SK-N-SH (cell line): ENCODE data around the gene IDE. TPM values are rescaled to one million over a fixed set of nuclear protein-coding genes. Genes with fewer than 3 reads are reported as not detected.

Experiments
- CTCF ChIA-PET: fragments of 300-600, 350-600 bp; formaldehyde crosslinking; extraction: SDS; loops from one replicate; lab custom pipeline; 2021; lab: Yijun Ruan, JAX
- POLR2A ChIA-PET: fragments of 350-600 bp; sonication (Branson Sonifier 250); formaldehyde crosslinking; extraction: SDS; loops from one replicate; lab custom pipeline; 2020; ENCODE audit warnings: antibody characterized with exemption, inconsistent platforms; lab: Yijun Ruan, JAX
- DNase-seq: peaks from one replicate; pipeline ENCODE4 v3.0.0; 2012
- H2AFZ ChIP-seq: fragments of 200-600 bp; sonication (generic); 2 replicates; pipeline ENCODE4 v1.8.1; 2016; ENCODE audit warnings: antibody characterized with exemption, mild to moderate bottlenecking, low read depth
- H3F3A ChIP-seq: fragments of 200-600 bp; sonication (generic); replicated peaks from 2 replicates; pipeline ENCODE3; 2016; ENCODE audit warnings: antibody characterized with exemption, mild to moderate bottlenecking; ENCODE audit not compliant: insufficient read depth
- H3K27ac ChIP-seq, 2 experiments: fragments of 200-500 bp in 1 of 2; fragments of 200-600 bp in 1 of 2; sonication (Bioruptor generic) in 1 of 2; sonication (generic), shearing (Covaris generic) in 1 of 2; 2 replicates each; pipeline versions ENCODE4 v1.5.1 to v1.6.1; 2014 to 2016; ENCODE audit warnings: low read depth in 2 of 2, inconsistent platforms in 1 of 2, low read length in 1 of 2, mild to moderate bottlenecking in 1 of 2, mixed read lengths in 1 of 2
- H3K27me3 ChIP-seq: fragments of 200-600 bp; sonication (generic), shearing (Covaris generic); 2 replicates; pipeline ENCODE4 v1.6.1; 2016; ENCODE audit warnings: mixed run types; ENCODE audit not compliant: insufficient read depth
- H3K36me3 ChIP-seq, 2 experiments: fragments of 200-500 bp in 1 of 2; fragments of 200-600 bp in 1 of 2; sonication (Bioruptor generic) in 1 of 2; sonication (generic) in 1 of 2; replicated peaks in 1 of 2; 2 replicates each; pipeline versions ENCODE3 to v1.5.1; 2014 to 2016; ENCODE audit warnings: low read length in 1 of 2, mild to moderate bottlenecking in 1 of 2; ENCODE audit not compliant: insufficient read depth in 2 of 2, control insufficient read depth in 1 of 2
- H3K4me1 ChIP-seq, 2 experiments: fragments of 200-500 bp in 1 of 2; fragments of 200-600 bp in 1 of 2; sonication (Bioruptor generic) in 1 of 2; sonication (generic), shearing (Covaris generic) in 1 of 2; 2 replicates each; pipeline versions ENCODE4 v1.5.1 to v1.6.1; 2014 to 2016; ENCODE audit warnings: low read depth in 1 of 2, low read length in 1 of 2, mixed run types in 1 of 2; ENCODE audit not compliant: insufficient read depth in 2 of 2, control insufficient read depth in 1 of 2
- H3K4me2 ChIP-seq: fragments of 200-600 bp; sonication (generic), shearing (Covaris generic); 2 replicates; pipeline ENCODE4 v1.6.1; 2017; ENCODE audit warnings: mixed run types
- H3K4me3 ChIP-seq, 2 experiments: fragments of 200-500 bp in 1 of 2; fragments of 200-600 bp in 1 of 2; sonication (Bioruptor generic) in 1 of 2; sonication (generic), shearing (Covaris generic) in 1 of 2; 2 replicates each; pipeline versions ENCODE4 v1.5.1 to v1.8.1; 2014 to 2016; ENCODE audit warnings: low read depth in 2 of 2, inconsistent platforms in 1 of 2, low read length in 1 of 2, mild to moderate bottlenecking in 1 of 2, mixed read lengths in 1 of 2, moderate library complexity in 1 of 2
- H3K79me2 ChIP-seq: fragments of 200-600 bp; sonication (generic); 2 replicates; pipeline ENCODE4 v1.8.1; 2017; ENCODE audit warnings: mild to moderate bottlenecking; ENCODE audit not compliant: insufficient read depth
- H3K9ac ChIP-seq: fragments of 200-600 bp; sonication (generic); 2 replicates; pipeline ENCODE4 v1.6.1; 2017; ENCODE audit warnings: mixed run types
- H3K9me2 ChIP-seq: fragments of 200-600 bp; sonication (generic); 2 replicates; pipeline ENCODE4 v1.6.1; 2017; ENCODE audit warnings: mixed run types
- H3K9me3 ChIP-seq: fragments of 200-600 bp; sonication (generic); 2 replicates; pipeline ENCODE4 v1.6.1; 2017; ENCODE audit warnings: mixed run types, mild to moderate bottlenecking, moderate library complexity
- H4K20me1 ChIP-seq: fragments of 200-600 bp; sonication (generic); 2 replicates; pipeline ENCODE4 v1.6.1; 2017; ENCODE audit warnings: mild to moderate bottlenecking, mixed run types; ENCODE audit not compliant: insufficient read depth
- EP300 ChIP-seq, 2 experiments: IDR thresholded peaks; 2 replicates each; pipeline versions ENCODE4 v1.4.0 to v1.6.1; 2012; ENCODE audit warnings: borderline replicate concordance in 1 of 2, low read depth in 1 of 2, low read length in 1 of 2
- FOXM1 ChIP-seq: IDR thresholded peaks from 2 replicates; pipeline ENCODE4 v1.4.0; 2012; ENCODE audit warnings: low read depth, mild to moderate bottlenecking
- GATA2 ChIP-seq: sonication (generic); formaldehyde crosslinking; IDR thresholded peaks from 2 replicates; pipeline ENCODE4 v1.5.0; 2020; ENCODE audit warnings: mild to moderate bottlenecking, missing genetic modification reagents
- JUND ChIP-seq: IDR thresholded peaks from 2 replicates; pipeline ENCODE4 v1.4.0; 2012
- MEF2A ChIP-seq: IDR thresholded peaks from 2 replicates; pipeline ENCODE4 v1.4.0; 2012; ENCODE audit warnings: low read depth, borderline replicate concordance
- MXI1 ChIP-seq: IDR thresholded peaks from 2 replicates; pipeline ENCODE4 v1.6.1; 2012; ENCODE audit warnings: mild to moderate bottlenecking, low read depth, low read length, improper control_type of control experiment
- NRF1 ChIP-seq: IDR thresholded peaks from 2 replicates; pipeline ENCODE4 v1.6.1; 2012; ENCODE audit warnings: low read depth, mild to moderate bottlenecking, low read length
- POLR2AphosphoS5 ChIP-seq: IDR thresholded peaks from 2 replicates; pipeline ENCODE4 v1.6.1; 2012; ENCODE audit warnings: low read depth, low read length
- RAD21 ChIP-seq: IDR thresholded peaks from 2 replicates; pipeline ENCODE4 v1.6.1; 2012; ENCODE audit warnings: mild to moderate bottlenecking, low read length
- RFX5 ChIP-seq: IDR thresholded peaks from 2 replicates; pipeline ENCODE4 v1.6.1; 2012; ENCODE audit warnings: mild to moderate bottlenecking, improper control_type of control experiment, low read length
- SIN3A ChIP-seq: IDR thresholded peaks from 2 replicates; pipeline ENCODE4 v1.6.1; 2012; ENCODE audit warnings: low read depth, mild to moderate bottlenecking, low read length, moderate library complexity, borderline replicate concordance
- SMC3 ChIP-seq: IDR thresholded peaks from 2 replicates; pipeline ENCODE4 v1.6.1; 2012; ENCODE audit warnings: low read depth, low read length, improper control_type of control experiment
- TCF12 ChIP-seq: IDR thresholded peaks from 2 replicates; pipeline ENCODE4 v1.4.0; 2012
- TEAD4 ChIP-seq: IDR thresholded peaks from 2 replicates; pipeline ENCODE4 v1.4.0; 2012; ENCODE audit warnings: mild to moderate bottlenecking, borderline replicate concordance; ENCODE audit not compliant: insufficient read depth
- WGBS: methylation state at CpG from one replicate; pipeline ENCODE4 v1.1.6; 2017; ENCODE audit warnings: low lambda C conversion rate; 5-methylcytosine and 5-hydroxymethylcytosine counted together
- polyA plus RNA-seq, 3 experiments: library from polyadenylated mRNA; depleted of rRNA; stranded (reverse); fragments of >200 nt; gene quantifications; 2 replicates each; pipeline ENCODE4 v1.2.3, GENCODE V29; 2012
- TF ChIP-seq, protein P1 (sequence below): IDR thresholded peaks from 2 replicates; pipeline ENCODE4 v1.4.0; 2012; ENCODE audit warnings: low read depth, borderline replicate concordance
- TF ChIP-seq, protein P2 (sequence below): IDR thresholded peaks from 2 replicates; pipeline ENCODE4 v1.6.1; 2012; ENCODE audit warnings: mild to moderate bottlenecking, low read depth, low read length, moderate library complexity
- TF ChIP-seq, protein P3 (sequence below): IDR thresholded peaks from 2 replicates; pipeline ENCODE4 v1.4.0; 2012; ENCODE audit warnings: low read depth

The IDE gene
- polyA plus RNA-seq, 1 of the 3 experiments (the other 2 are of a cell fraction): 9.3 TPM

DNA sequence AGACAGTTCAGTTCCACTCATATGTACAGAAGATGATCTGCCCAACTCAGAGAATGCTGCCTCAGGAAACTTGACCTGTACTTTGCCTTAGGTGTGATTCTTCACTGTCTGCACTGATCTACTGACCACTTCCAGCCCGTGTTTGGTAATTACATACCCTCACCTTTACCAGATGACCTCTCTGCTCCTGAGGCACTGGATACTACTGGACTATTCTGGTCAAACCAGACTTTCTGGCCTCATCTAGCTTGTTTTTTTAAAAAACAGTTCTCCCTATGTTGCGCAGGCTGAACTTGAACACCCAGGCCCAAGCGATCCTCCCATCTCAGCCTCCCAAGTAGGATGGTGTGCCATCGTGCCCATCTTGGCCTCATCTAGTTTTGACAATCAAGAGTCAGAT is 26.2 kb downstream of the IDE start:
- no peak for DNase-seq
- H3K27ac ChIP-seq: no peak overlapping the region
- no peaks in the 10 kb centered on the region for H3K9me3 ChIP-seq
- H3F3A ChIP-seq: no peaks in the 10 kb centered on the region
- H3K79me2 ChIP-seq: peaks cover 81% of the 10 kb centered on the region
- TF ChIP-seq RFX5 (no peak), TEAD4 (no peak), EP300 (IDR thresholded peaks at IDR 0.05; ENCODE audit: borderline replicate concordance in 1 of 2, low read depth in 1 of 2, low read length in 1 of 2) (no peak), GATA2 (CRISPR knock-in tag) (no peak), MXI1 (no peak), TCF12 (no peak), SMC3 (no peak), JUND (no peak), NRF1 (no peak), POLR2AphosphoS5 (no peak), MEF2A (no peak), FOXM1 (no peak), RAD21 (no peak), SIN3A (no peak)
- TF ChIP-seq, protein P1, sequence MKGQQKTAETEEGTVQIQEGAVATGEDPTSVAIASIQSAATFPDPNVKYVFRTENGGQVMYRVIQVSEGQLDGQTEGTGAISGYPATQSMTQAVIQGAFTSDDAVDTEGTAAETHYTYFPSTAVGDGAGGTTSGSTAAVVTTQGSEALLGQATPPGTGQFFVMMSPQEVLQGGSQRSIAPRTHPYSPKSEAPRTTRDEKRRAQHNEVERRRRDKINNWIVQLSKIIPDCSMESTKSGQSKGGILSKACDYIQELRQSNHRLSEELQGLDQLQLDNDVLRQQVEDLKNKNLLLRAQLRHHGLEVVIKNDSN: no peak
- TF ChIP-seq, protein P2, sequence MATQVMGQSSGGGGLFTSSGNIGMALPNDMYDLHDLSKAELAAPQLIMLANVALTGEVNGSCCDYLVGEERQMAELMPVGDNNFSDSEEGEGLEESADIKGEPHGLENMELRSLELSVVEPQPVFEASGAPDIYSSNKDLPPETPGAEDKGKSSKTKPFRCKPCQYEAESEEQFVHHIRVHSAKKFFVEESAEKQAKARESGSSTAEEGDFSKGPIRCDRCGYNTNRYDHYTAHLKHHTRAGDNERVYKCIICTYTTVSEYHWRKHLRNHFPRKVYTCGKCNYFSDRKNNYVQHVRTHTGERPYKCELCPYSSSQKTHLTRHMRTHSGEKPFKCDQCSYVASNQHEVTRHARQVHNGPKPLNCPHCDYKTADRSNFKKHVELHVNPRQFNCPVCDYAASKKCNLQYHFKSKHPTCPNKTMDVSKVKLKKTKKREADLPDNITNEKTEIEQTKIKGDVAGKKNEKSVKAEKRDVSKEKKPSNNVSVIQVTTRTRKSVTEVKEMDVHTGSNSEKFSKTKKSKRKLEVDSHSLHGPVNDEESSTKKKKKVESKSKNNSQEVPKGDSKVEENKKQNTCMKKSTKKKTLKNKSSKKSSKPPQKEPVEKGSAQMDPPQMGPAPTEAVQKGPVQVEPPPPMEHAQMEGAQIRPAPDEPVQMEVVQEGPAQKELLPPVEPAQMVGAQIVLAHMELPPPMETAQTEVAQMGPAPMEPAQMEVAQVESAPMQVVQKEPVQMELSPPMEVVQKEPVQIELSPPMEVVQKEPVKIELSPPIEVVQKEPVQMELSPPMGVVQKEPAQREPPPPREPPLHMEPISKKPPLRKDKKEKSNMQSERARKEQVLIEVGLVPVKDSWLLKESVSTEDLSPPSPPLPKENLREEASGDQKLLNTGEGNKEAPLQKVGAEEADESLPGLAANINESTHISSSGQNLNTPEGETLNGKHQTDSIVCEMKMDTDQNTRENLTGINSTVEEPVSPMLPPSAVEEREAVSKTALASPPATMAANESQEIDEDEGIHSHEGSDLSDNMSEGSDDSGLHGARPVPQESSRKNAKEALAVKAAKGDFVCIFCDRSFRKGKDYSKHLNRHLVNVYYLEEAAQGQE: no peak
- TF ChIP-seq, protein P3, sequence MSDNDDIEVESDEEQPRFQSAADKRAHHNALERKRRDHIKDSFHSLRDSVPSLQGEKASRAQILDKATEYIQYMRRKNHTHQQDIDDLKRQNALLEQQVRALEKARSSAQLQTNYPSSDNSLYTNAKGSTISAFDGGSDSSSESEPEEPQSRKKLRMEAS: no peak
- no peaks in the 10 kb centered on the region for H3K27me3 ChIP-seq
- H3K9me2 ChIP-seq: no peaks in the 10 kb centered on the region
- no peak overlapping the region for H3K9ac ChIP-seq
- no peak overlapping the region for H3K4me3 ChIP-seq
- no peak overlapping the region for H2AFZ ChIP-seq
- 96% methylated on average over 4 of the region's 4 CpGs for WGBS
- H3K4me1 ChIP-seq: peaks cover 0 to 6% of the 10 kb centered on the region in 2 experiments; a peak in 2 of 4 replicates
- POLR2A ChIA-PET: no interaction called here
- 0 out of 2 replicates have a peak, but pooled peaks cover 8% of the 10 kb centered on the region for H4K20me1 ChIP-seq
- no peak overlapping the region for H3K4me2 ChIP-seq
- CTCF ChIA-PET: no interaction called here
- H3K36me3 ChIP-seq: peaks cover 0 to 31% of the 10 kb centered on the region in 2 experiments
